Measurements from ENCODE around the gene KCNA3. TPM values are rescaled to one million over a fixed set of nuclear protein-coding genes. Genes with fewer than 3 reads are reported as not detected.

The KCNA3 gene
- total and polyA plus RNA-seq, 2 of the 8 experiments (the other 6 are each of a cell fraction or from before 2014, with no cell fraction given), result 0.95 to 1.1 TPM

DNA sequence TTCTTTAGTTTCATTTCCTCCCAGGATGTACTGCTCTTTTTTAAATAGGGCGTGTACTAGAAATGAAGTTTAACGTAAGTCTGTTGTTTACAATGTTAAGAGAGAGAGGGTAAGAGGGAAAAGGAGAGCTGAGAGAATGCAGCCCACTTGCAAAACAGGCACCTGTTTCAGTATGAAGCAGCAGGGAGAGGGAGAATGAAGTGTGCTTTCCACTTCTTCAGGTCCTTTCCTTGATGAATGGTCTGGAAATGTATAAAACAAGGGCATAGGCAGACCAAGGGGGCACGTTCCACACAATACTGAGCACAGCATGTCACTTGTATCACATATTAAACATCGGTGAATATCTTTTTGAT lies 2.0 kb downstream of the KCNA3 start (continued):
- TF ChIP-seq, protein P1, sequence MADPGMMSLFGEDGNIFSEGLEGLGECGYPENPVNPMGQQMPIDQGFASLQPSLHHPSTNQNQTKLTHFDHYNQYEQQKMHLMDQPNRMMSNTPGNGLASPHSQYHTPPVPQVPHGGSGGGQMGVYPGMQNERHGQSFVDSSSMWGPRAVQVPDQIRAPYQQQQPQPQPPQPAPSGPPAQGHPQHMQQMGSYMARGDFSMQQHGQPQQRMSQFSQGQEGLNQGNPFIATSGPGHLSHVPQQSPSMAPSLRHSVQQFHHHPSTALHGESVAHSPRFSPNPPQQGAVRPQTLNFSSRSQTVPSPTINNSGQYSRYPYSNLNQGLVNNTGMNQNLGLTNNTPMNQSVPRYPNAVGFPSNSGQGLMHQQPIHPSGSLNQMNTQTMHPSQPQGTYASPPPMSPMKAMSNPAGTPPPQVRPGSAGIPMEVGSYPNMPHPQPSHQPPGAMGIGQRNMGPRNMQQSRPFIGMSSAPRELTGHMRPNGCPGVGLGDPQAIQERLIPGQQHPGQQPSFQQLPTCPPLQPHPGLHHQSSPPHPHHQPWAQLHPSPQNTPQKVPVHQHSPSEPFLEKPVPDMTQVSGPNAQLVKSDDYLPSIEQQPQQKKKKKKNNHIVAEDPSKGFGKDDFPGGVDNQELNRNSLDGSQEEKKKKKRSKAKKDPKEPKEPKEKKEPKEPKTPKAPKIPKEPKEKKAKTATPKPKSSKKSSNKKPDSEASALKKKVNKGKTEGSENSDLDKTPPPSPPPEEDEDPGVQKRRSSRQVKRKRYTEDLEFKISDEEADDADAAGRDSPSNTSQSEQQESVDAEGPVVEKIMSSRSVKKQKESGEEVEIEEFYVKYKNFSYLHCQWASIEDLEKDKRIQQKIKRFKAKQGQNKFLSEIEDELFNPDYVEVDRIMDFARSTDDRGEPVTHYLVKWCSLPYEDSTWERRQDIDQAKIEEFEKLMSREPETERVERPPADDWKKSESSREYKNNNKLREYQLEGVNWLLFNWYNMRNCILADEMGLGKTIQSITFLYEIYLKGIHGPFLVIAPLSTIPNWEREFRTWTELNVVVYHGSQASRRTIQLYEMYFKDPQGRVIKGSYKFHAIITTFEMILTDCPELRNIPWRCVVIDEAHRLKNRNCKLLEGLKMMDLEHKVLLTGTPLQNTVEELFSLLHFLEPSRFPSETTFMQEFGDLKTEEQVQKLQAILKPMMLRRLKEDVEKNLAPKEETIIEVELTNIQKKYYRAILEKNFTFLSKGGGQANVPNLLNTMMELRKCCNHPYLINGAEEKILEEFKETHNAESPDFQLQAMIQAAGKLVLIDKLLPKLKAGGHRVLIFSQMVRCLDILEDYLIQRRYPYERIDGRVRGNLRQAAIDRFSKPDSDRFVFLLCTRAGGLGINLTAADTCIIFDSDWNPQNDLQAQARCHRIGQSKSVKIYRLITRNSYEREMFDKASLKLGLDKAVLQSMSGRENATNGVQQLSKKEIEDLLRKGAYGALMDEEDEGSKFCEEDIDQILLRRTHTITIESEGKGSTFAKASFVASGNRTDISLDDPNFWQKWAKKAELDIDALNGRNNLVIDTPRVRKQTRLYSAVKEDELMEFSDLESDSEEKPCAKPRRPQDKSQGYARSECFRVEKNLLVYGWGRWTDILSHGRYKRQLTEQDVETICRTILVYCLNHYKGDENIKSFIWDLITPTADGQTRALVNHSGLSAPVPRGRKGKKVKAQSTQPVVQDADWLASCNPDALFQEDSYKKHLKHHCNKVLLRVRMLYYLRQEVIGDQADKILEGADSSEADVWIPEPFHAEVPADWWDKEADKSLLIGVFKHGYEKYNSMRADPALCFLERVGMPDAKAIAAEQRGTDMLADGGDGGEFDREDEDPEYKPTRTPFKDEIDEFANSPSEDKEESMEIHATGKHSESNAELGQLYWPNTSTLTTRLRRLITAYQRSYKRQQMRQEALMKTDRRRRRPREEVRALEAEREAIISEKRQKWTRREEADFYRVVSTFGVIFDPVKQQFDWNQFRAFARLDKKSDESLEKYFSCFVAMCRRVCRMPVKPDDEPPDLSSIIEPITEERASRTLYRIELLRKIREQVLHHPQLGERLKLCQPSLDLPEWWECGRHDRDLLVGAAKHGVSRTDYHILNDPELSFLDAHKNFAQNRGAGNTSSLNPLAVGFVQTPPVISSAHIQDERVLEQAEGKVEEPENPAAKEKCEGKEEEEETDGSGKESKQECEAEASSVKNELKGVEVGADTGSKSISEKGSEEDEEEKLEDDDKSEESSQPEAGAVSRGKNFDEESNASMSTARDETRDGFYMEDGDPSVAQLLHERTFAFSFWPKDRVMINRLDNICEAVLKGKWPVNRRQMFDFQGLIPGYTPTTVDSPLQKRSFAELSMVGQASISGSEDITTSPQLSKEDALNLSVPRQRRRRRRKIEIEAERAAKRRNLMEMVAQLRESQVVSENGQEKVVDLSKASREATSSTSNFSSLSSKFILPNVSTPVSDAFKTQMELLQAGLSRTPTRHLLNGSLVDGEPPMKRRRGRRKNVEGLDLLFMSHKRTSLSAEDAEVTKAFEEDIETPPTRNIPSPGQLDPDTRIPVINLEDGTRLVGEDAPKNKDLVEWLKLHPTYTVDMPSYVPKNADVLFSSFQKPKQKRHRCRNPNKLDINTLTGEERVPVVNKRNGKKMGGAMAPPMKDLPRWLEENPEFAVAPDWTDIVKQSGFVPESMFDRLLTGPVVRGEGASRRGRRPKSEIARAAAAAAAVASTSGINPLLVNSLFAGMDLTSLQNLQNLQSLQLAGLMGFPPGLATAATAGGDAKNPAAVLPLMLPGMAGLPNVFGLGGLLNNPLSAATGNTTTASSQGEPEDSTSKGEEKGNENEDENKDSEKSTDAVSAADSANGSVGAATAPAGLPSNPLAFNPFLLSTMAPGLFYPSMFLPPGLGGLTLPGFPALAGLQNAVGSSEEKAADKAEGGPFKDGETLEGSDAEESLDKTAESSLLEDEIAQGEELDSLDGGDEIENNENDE (IDR thresholded peaks at IDR 0.05; ENCODE audit: insufficient replicate concordance, low read length), result no peak
